Body of pancreas (tissue), 4 donors: Measurements from ENCODE around the gene C2orf49. TPM values are rescaled to one million over a fixed set of nuclear protein-coding genes. Genes with fewer than 3 reads are reported as not detected.
A peak's percentile ranks its signal among the peaks of the same experiment; 100 is the strongest.

ENCODE experiments used
- ATAC-seq: fragments of 150-250 bp; one replicate; pipeline ENCODE4 v1.9.1; 2016
- DNase-seq, 4 donors: peaks; one replicate each; pipeline ENCODE4 v3.0.0-alpha.2; 2019
- H3K27ac ChIP-seq, 4 donors: fragments of 200-600 bp; sonication (generic); 1 replicate in 3 of 4; 2 replicates in 1 of 4; pipeline versions ENCODE4 v1.5.1 to v1.6.1; 2016 to 2019; ENCODE audit warnings: mild to moderate bottlenecking in 1 of 4, mixed read lengths in 1 of 4, moderate library complexity in 1 of 4
- H3K27me3 ChIP-seq, 2 donors: fragments of 200-600 bp; sonication (generic); one replicate each; pipeline ENCODE4 v1.6.0; 2016; ENCODE audit warnings: mild to moderate bottlenecking in 1 of 2
- H3K36me3 ChIP-seq, 2 donors: fragments of 200-600 bp; sonication (generic); replicated peaks in 1 of 2; 2 replicates each; pipeline ENCODE4 v1.5.1; 2016; ENCODE audit warnings: low read depth in 2 of 2; ENCODE audit not compliant: insufficient read depth in 1 of 2
- H3K4me1 ChIP-seq: fragments of 200-600 bp; sonication (generic); one replicate; pipeline ENCODE4 v1.6.0; 2016
- H3K4me3 ChIP-seq, 2 donors: fragments of 200-600 bp; sonication (generic); 1 replicate in 1 of 2; 2 replicates in 1 of 2; pipeline ENCODE4 v1.5.1; 2016 to 2019
- H3K9me3 ChIP-seq, 3 donors: fragments of 200-600 bp; sonication (generic); 1 replicate in 2 of 3; 2 replicates in 1 of 3; pipeline ENCODE4 v1.5.1; 2016
- CTCF ChIP-seq, 7 experiments: fragments of 450-650 bp in 4 of 7; fragments of 200-600 bp in 3 of 7; sonication (generic) in 3 of 7; IDR thresholded peaks; one replicate each; pipeline ENCODE4 v1.5.1; 2016 to 2019; ENCODE audit warnings: antibody characterized with exemption in 7 of 7
- POLR2A ChIP-seq, 3 donors: fragments of 450-650 bp; IDR thresholded peaks; one replicate each; pipeline ENCODE4 v1.6.1; 2016; ENCODE audit warnings: antibody characterized with exemption in 3 of 3, mild to moderate bottlenecking in 2 of 3
- WGBS, 2 donors: methylation state at CpG; one replicate each; pipeline ENCODE4 v1.1.5; 2017; 5-methylcytosine and 5-hydroxymethylcytosine counted together
- intact Hi-C: fragments of 100-400 bp; cut with DNase I; formaldehyde crosslinking; loops from one replicate; pipeline ENCODE4 v1.15.1; 2023
- total RNA-seq, 2 donors: library from RNA; depleted of rRNA; stranded (reverse); fragments of >200 nt; gene quantifications; one replicate each; pipeline ENCODE4 v1.1.0, GENCODE V29; 2016

Gene C2orf49
- total RNA-seq, 2 donors from 2014 or later = 7.9 to 15.3 TPM

GRCh38 chr2:105384861-105385260 is 47.5 kb downstream of the C2orf49 start:
- no peaks in the 10 kb centered on the region for H3K9me3 ChIP-seq
- no peak overlapping the region for H3K27ac ChIP-seq
- 77 to 78% methylated on average over 5 of the region's 5 CpGs for WGBS, 2 donors
- DNase-seq (no peak), ATAC-seq (no peak)
- H3K4me3 ChIP-seq = no peak overlapping the region
- no peaks in the 10 kb centered on the region for H3K27me3 ChIP-seq
- no peaks in the 10 kb centered on the region for H3K4me1 ChIP-seq
- H3K36me3 ChIP-seq = no peaks in the 10 kb centered on the region
- intact Hi-C loops = no loop called here
- TF ChIP-seq CTCF (IDR thresholded peaks at IDR 0.05) (no peak), POLR2A (IDR thresholded peaks at IDR 0.05) (no peak)

GRCh38 chr2:105385731-105386540 is 48.6 kb downstream of the C2orf49 start:
- H3K36me3 ChIP-seq = no peaks in the 10 kb centered on the region
- no peaks in the 10 kb centered on the region for H3K9me3 ChIP-seq
- intact Hi-C loops = no loop called here
- H3K27me3 ChIP-seq = no peaks in the 10 kb centered on the region
- DNase-seq (no peak), ATAC-seq (no peak)
- H3K4me1 ChIP-seq = no peaks in the 10 kb centered on the region
- WGBS, 2 donors = 78% methylated on average over 14 to 20 of the region's 20 CpGs
- no peak overlapping the region for H3K4me3 ChIP-seq
- H3K27ac ChIP-seq = no peak overlapping the region
- TF ChIP-seq CTCF (IDR thresholded peaks at IDR 0.05) (no peak), POLR2A (IDR thresholded peaks at IDR 0.05) (no peak)

GRCh38 chr2:105387225-105387624 is 49.9 kb downstream of the C2orf49 start:
- Histone ChIP-seq H3K4me3 (no peak overlapping the region), H3K27me3 (no peaks in the 10 kb centered on the region), H3K4me1 (no peaks in the 10 kb centered on the region), H3K9me3 (no peaks in the 10 kb centered on the region), H3K36me3 (no peaks in the 10 kb centered on the region), H3K27ac (no peak overlapping the region)
- intact Hi-C loops = no loop called here
- no peak for TF ChIP-seq POLR2A (IDR thresholded peaks at IDR 0.05)
- no peak for TF ChIP-seq CTCF (IDR thresholded peaks at IDR 0.05)
- 84 to 94% methylated on average over 4 of the region's 4 CpGs for WGBS, 2 donors
- ATAC-seq = no peak
- no peak for DNase-seq

- Histone ChIP-seq H3K4me1 (no peaks in the 10 kb centered on the region), H3K4me3 (no peak overlapping the region), H3K9me3 (no peaks in the 10 kb centered on the region), H3K27me3 (no peaks in the 10 kb centered on the region), H3K36me3 (no peaks in the 10 kb centered on the region), H3K27ac (no peak overlapping the region)
- ATAC-seq (peak; percentile 27), DNase-seq (no peak)
- 59 to 60% methylated on average over 8 of the region's 8 CpGs for WGBS, 2 donors
- TF ChIP-seq POLR2A (IDR thresholded peaks at IDR 0.05) (no peak), CTCF (IDR thresholded peaks at IDR 0.05) (no peak)
- intact Hi-C loops = no loop called here
These were observed 51.6 kb downstream of the C2orf49 start for GRCh38 chr2:105388971-105389381.

GRCh38 chr2:105390454-105390853 is 53.1 kb downstream of the C2orf49 start:
- Histone ChIP-seq H3K27ac (no peak overlapping the region), H3K9me3 (no peaks in the 10 kb centered on the region), H3K36me3 (no peaks in the 10 kb centered on the region), H3K27me3 (no peaks in the 10 kb centered on the region), H3K4me1 (no peaks in the 10 kb centered on the region), H3K4me3 (no peak overlapping the region)
- intact Hi-C loops = no loop called here
- no peak for TF ChIP-seq CTCF (IDR thresholded peaks at IDR 0.05)
- DNase-seq (no peak), ATAC-seq (no peak)
